A549 (cell line): ENCODE data around the gene TBX21. TPM values are rescaled to one million over a fixed set of nuclear protein-coding genes. Genes with fewer than 3 reads are reported as not detected.
A peak's percentile ranks its signal among the peaks of the same experiment; 100 is the strongest.

Experiments used
- ATAC-seq, 2 experiments: fragments of 200-7000 bp in 1 of 2; fragments of >200 bp in 1 of 2; cut with Nextera tagmentation in 1 of 2; cut with Tn5 transposase in 1 of 2; 3 replicates each; pipeline versions ENCODE4 v1.8.0 to v1.9.1; 2018 to 2020; ENCODE audit warnings: mild to moderate bottlenecking in 1 of 2, moderate library complexity in 1 of 2
- CTCF ChIA-PET: fragments of 300-600 bp; sonication (Branson Sonifier 250); formaldehyde crosslinking; extraction: SDS; loops from one replicate; lab custom pipeline; 2021; ENCODE audit warnings: antibody characterized with exemption, inconsistent platforms; lab: Yijun Ruan, JAX
- POLR2A ChIA-PET: fragments of 350-600 bp; formaldehyde crosslinking; extraction: SDS; loops from one replicate; lab custom pipeline; 2021; ENCODE audit warnings: antibody characterized with exemption, inconsistent platforms; lab: Yijun Ruan, JAX
- DNase-seq, 2 experiments: peaks; one replicate each; pipeline versions ENCODE4 v3.0.0 to v3.0.0-alpha.2; 2011 to 2016; ENCODE audit warnings: low read depth in 1 of 2, low spot score in 1 of 2
- FAIRE-seq: peaks from 2 replicates; lab custom pipeline; 2011; peaks lifted over from hg19 to GRCh38; lab: Jason Lieb, UNC
- H3K27ac ChIP-seq, 2 experiments: fragments of >200 bp; sonication (Bioruptor Twin); formaldehyde crosslinking; 3 replicates each; pipeline ENCODE4 v1.5.1; 2016 to 2017
- H3K4me1 ChIP-seq: fragments of >200 bp; sonication (Bioruptor Twin); formaldehyde crosslinking; 3 replicates; pipeline ENCODE4 v1.6.1; 2016
- H3K4me2 ChIP-seq: fragments of >200 bp; sonication (Bioruptor Twin); formaldehyde crosslinking; 3 replicates; pipeline ENCODE4 v1.6.1; 2016
- H3K4me3 ChIP-seq: fragments of >200 bp; sonication (Bioruptor Twin); formaldehyde crosslinking; 3 replicates; pipeline ENCODE4 v1.5.1; 2016
- H3K9me3 ChIP-seq: fragments of >200 bp; sonication (Bioruptor Twin); formaldehyde crosslinking; 3 replicates; pipeline ENCODE4 v1.6.1; 2016
- CEBPB ChIP-seq, 2 experiments: fragments of >200 bp in 1 of 2; sonication (Bioruptor Twin) in 1 of 2; formaldehyde crosslinking in 1 of 2; IDR thresholded peaks; 2 replicates each; pipeline ENCODE4 v1.6.1; 2012 to 2016
- CHD4 ChIP-seq: fragments of 200-600 bp; sonication (generic); IDR thresholded peaks from 2 replicates; pipeline ENCODE4 v1.6.1; 2016; ENCODE audit warnings: antibody characterized with exemption, mild to moderate bottlenecking, borderline replicate concordance
- FOSB ChIP-seq: fragments of 250-450 bp; sonication (Bioruptor Pico); IDR thresholded peaks from 2 replicates; pipeline ENCODE4 v1.5.0; 2020; ENCODE audit warnings: mild to moderate bottlenecking, moderate library complexity
- HMGXB4 ChIP-seq: fragments of 250-450 bp; sonication (Bioruptor Pico); IDR thresholded peaks from 2 replicates; pipeline ENCODE4 v1.5.0; 2021; ENCODE audit warnings: mild to moderate bottlenecking, moderate library complexity, borderline replicate concordance
- HOXA7 ChIP-seq: fragments of 250-450 bp; sonication (Bioruptor Pico); IDR thresholded peaks from 2 replicates; pipeline ENCODE4 v1.5.0; 2020; ENCODE audit warnings: mild to moderate bottlenecking, moderate library complexity
- HOXB13 ChIP-seq: fragments of 250-450 bp; sonication (Bioruptor Pico); IDR thresholded peaks from 2 replicates; pipeline ENCODE4 v1.5.0; 2020; ENCODE audit warnings: low read depth, mild to moderate bottlenecking, moderate library complexity
- KDM1A ChIP-seq: fragments of 200-600 bp; sonication (generic); IDR thresholded peaks from 2 replicates; pipeline ENCODE4 v1.6.1; 2016; ENCODE audit warnings: low read depth, mild to moderate bottlenecking
- MAZ ChIP-seq: fragments of 150-350 bp; IDR thresholded peaks from 2 replicates; pipeline ENCODE4 v1.6.1; 2014; ENCODE audit warnings: antibody characterized with exemption, low read depth, low read length, borderline replicate concordance
- NPAS2 ChIP-seq: fragments of 250-450 bp; sonication (Bioruptor Pico); IDR thresholded peaks from 2 replicates; pipeline ENCODE4 v1.8.0; 2022; ENCODE audit warnings: mild to moderate bottlenecking, moderate library complexity, borderline replicate concordance
- RAD21 ChIP-seq, 2 experiments: fragments of >200 bp in 1 of 2; sonication (Bioruptor Twin) in 1 of 2; formaldehyde crosslinking in 1 of 2; IDR thresholded peaks in 1 of 2; conservative IDR thresholded peaks in 1 of 2; 2 replicates in 1 of 2; 3 replicates in 1 of 2; pipeline ENCODE4 v1.6.1; 2012 to 2018; ENCODE audit warnings: inconsistent platforms in 1 of 2
- RCOR1 ChIP-seq: fragments of 150-350 bp; IDR thresholded peaks from 2 replicates; pipeline ENCODE4 v1.6.1; 2014; ENCODE audit warnings: antibody characterized with exemption, low read length, low read depth
- RFX5 ChIP-seq: fragments of 450-650 bp; IDR thresholded peaks from 2 replicates; pipeline ENCODE4 v1.7.1; 2014; ENCODE audit warnings: antibody characterized with exemption, mild to moderate bottlenecking, moderate library complexity
- RNF2 ChIP-seq: fragments of 200-600 bp; sonication (generic); IDR thresholded peaks from 2 replicates; pipeline ENCODE4 v1.6.1; 2016; ENCODE audit warnings: low read depth, mild to moderate bottlenecking, antibody characterized with exemption, moderate library complexity, borderline replicate concordance
- SMC3 ChIP-seq: fragments of >200 bp; sonication (Bioruptor Twin); formaldehyde crosslinking; IDR thresholded peaks from 3 replicates; pipeline ENCODE4 v1.6.1; 2018; ENCODE audit warnings: inconsistent platforms
- SREBF2 ChIP-seq: fragments of 450-650 bp; IDR thresholded peaks from 2 replicates; pipeline ENCODE4 v1.6.1; 2014; ENCODE audit warnings: mild to moderate bottlenecking, moderate library complexity
- TFCP2L1 ChIP-seq: fragments of 250-450 bp; sonication (Bioruptor Pico); IDR thresholded peaks from 2 replicates; pipeline ENCODE4 v1.5.0; 2021; ENCODE audit warnings: mild to moderate bottlenecking
- WGBS: methylation state at CpG from one replicate; pipeline ENCODE4 v1.1.6; 2017; ENCODE audit errors: missing lambda C conversion rate; 5-methylcytosine and 5-hydroxymethylcytosine counted together
- polyA plus RNA-seq, 4 experiments: library from polyadenylated mRNA; depleted of rRNA in 3 of 4; stranded (reverse); fragments of >200 nt; fragmentation: RNase III in 1 of 4; extraction: RNeasy Plus Mini Kit Qiagen cat#74134 plus additional on column Dnase treatment in 1 of 4; gene quantifications; 2 replicates in 3 of 4; 3 replicates in 1 of 4; pipeline ENCODE4 v1.2.3, GENCODE V29; 2011 to 2017
- TF ChIP-seq, protein P1 (sequence below): fragments of >200 bp; sonication (Bioruptor Twin); formaldehyde crosslinking; IDR thresholded peaks from 3 replicates; pipeline ENCODE4 v1.5.1; 2016
- TF ChIP-seq, protein P2 (sequence below): fragments of >200 bp; sonication (Bioruptor Twin); formaldehyde crosslinking; IDR thresholded peaks from 3 replicates; pipeline ENCODE4 v1.6.1; 2016

TBX21 gene
- polyA plus RNA-seq, 2 of the 4 experiments (the other 2 are of a cell fraction): not detected

DNA sequence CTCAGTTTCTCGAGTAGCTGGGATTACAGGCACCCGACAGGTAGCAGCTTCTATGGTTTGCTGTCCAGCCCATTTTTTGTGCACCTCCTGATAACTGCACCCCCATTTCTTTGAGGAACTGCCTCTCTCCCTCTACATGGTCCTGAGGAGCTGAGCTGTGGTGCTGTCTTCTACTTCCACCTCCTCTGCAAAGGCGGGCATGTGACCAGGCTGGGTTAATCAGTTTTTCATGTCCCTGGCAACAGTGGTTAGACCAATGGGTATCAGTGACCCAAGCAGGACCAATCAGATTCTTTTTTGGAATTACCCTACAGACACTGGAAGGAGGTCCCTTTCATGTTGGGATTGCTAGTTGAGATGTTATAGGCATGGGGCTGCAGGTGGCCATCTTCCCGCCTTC, 41.3 kb downstream of the TBX21 start:
- POLR2A ChIA-PET: no interaction called here
- DNase-seq: no peak
- ATAC-seq: no peak

DNA sequence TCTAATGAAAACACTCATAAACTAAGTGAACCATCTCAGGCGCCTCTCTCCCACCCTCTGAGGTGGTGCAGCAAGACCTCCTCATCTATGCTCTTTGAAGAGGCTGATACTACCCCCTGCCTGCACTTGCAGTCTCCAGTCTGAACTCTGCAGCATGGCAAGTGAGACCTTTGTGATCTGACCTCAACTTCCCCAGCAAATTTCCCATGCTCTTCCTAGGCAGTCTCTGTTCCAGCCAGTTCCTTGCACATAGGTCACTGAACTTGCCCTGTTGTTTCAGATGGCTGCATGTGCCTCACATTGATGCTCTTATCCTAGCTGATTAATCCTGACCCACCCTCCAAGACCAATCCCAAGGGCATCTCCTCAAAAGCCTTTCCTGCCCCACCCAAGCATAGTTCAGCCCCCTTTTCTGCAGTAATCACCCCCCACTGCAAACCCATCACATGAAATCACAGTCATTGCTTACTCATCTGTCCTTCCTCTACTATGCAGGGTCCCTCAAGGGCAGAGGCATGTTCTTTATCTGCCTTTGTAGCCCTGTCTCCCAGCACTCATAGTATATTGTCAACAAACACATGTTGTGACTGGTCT, 42.0 kb downstream of the TBX21 start:
- ChIA-PET POLR2A (no interaction called here), CTCF (interaction anchor here (0.8 to 3.2 kb wide), 13 partner anchors 8 to 172 kb away, joined by 3 to 21 read pairs (median 3); no protein-coding TSS in a partner anchor)
- no peaks in the 10 kb centered on the region for H3K4me1 ChIP-seq
- no peak overlapping the region for H3K4me2 ChIP-seq
- no peak for ATAC-seq
- H3K4me3 ChIP-seq: no peak overlapping the region
- no peak for DNase-seq
- TF ChIP-seq RNF2: no peak
- TF ChIP-seq, protein P1, sequence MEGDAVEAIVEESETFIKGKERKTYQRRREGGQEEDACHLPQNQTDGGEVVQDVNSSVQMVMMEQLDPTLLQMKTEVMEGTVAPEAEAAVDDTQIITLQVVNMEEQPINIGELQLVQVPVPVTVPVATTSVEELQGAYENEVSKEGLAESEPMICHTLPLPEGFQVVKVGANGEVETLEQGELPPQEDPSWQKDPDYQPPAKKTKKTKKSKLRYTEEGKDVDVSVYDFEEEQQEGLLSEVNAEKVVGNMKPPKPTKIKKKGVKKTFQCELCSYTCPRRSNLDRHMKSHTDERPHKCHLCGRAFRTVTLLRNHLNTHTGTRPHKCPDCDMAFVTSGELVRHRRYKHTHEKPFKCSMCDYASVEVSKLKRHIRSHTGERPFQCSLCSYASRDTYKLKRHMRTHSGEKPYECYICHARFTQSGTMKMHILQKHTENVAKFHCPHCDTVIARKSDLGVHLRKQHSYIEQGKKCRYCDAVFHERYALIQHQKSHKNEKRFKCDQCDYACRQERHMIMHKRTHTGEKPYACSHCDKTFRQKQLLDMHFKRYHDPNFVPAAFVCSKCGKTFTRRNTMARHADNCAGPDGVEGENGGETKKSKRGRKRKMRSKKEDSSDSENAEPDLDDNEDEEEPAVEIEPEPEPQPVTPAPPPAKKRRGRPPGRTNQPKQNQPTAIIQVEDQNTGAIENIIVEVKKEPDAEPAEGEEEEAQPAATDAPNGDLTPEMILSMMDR: no peak
- TF ChIP-seq TFCP2L1 (CRISPR knock-in tag): no peak
- H3K9me3 ChIP-seq: peaks cover 19% of the 10 kb centered on the region
- FAIRE-seq: no peak
- no peak overlapping the region for H3K27ac ChIP-seq
- WGBS: 0% methylated on average over 1 of the region's 1 CpG

More for the DNA sequence above, 41.3 kb downstream of the TBX21 start:
- TF ChIP-seq MAZ: no peak
- TF ChIP-seq NPAS2 (CRISPR knock-in tag): no peak
- no peak for TF ChIP-seq HMGXB4 (CRISPR knock-in tag)
- TF ChIP-seq RCOR1: no peak
- no peak for TF ChIP-seq CHD4
- TF ChIP-seq FOSB (CRISPR knock-in tag): no peak
- no peak for TF ChIP-seq SREBF2
- no peak for TF ChIP-seq HOXA7 (CRISPR knock-in tag)
- no peak for TF ChIP-seq KDM1A
- TF ChIP-seq RNF2: no peak
- TF ChIP-seq CEBPB (IDR thresholded peaks at IDR 0.05): no peak
- no peak for TF ChIP-seq HOXB13 (CRISPR knock-in tag)
- TF ChIP-seq, all 56 proteins: peak for 0
- Histone ChIP-seq H3K9me3 (peaks cover 22% of the 10 kb centered on the region), H3K4me2 (no peak overlapping the region), H3K4me1 (no peaks in the 10 kb centered on the region), H3K27ac (no peak overlapping the region), H3K4me3 (no peak overlapping the region)
- 10% methylated on average over 4 of the region's 4 CpGs for WGBS
- CTCF ChIA-PET: interaction anchor here (1.0 to 4.1 kb wide), 5 partner anchors 12 to 43 kb away, joined by 4 to 21 read pairs (median 4); no protein-coding TSS in a partner anchor
- no peak for FAIRE-seq

GRCh38 chr17:47776330-47777197, 43.5 kb downstream of the TBX21 start:
- Histone ChIP-seq H3K4me3 (no peak overlapping the region), H3K9me3 (peaks cover 4% of the 10 kb centered on the region; the same call in 2 of the 3 replicates), H3K4me1 (no peaks in the 10 kb centered on the region), H3K4me2 (no peak overlapping the region), H3K27ac (no peak overlapping the region)
- TF ChIP-seq RFX5 (no peak), RNF2 (no peak), RAD21 (conservative IDR thresholded peaks at IDR 0.05 in 1 of 2, IDR thresholded peaks at IDR 0.05 in 1 of 2) (peak; percentile 65 to 71), SMC3 (peak; percentile 82)
- TF ChIP-seq, protein P1: peak; percentile 83
- TF ChIP-seq, protein P2, sequence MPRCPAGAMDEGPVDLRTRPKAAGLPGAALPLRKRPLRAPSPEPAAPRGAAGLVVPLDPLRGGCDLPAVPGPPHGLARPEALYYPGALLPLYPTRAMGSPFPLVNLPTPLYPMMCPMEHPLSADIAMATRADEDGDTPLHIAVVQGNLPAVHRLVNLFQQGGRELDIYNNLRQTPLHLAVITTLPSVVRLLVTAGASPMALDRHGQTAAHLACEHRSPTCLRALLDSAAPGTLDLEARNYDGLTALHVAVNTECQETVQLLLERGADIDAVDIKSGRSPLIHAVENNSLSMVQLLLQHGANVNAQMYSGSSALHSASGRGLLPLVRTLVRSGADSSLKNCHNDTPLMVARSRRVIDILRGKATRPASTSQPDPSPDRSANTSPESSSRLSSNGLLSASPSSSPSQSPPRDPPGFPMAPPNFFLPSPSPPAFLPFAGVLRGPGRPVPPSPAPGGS: no peak
- CTCF ChIA-PET: interaction anchor here (0.5 to 3.2 kb wide), 22 partner anchors 9 to 170 kb away, joined by 3 to 21 read pairs (median 4); no protein-coding TSS in a partner anchor
- peak; percentile 82 to 94 for ATAC-seq
- 28% methylated on average over 13 of the region's 14 CpGs for WGBS
- FAIRE-seq: peak; percentile 98
- peak; percentile 71 to 78 for DNase-seq
- POLR2A ChIA-PET: no interaction called here
